ENCODE results near the gene SMIM36.

DNA sequence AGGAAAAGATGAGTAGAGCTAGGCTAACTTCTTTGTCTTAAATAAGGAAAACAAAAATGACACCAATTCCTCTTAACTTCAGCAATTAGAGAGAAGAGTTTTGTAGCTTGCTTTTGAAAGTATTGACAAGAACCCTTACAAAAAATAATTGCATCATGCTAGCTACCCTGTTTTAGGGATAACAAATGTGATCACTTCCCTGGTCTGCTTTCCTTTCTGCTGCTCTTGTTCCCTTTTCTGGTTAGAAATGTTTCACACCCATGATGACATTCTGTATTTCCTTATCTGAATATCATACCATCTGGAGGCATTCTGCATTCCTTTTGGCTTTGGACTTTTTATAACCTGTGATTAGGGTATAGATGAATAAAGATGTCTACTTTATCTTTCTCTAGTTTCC lies 9.9 kb upstream of the SMIM36 start:
- no peak for TF ChIP-seq CEBPB (IDR thresholded peaks at IDR 0.05)
- TF ChIP-seq TCF12 (IDR thresholded peaks at IDR 0.05; ENCODE audit: low read depth): no peak
- no peak for TF ChIP-seq EGR1 (IDR thresholded peaks at IDR 0.05)
- TF ChIP-seq EP300 (IDR thresholded peaks at IDR 0.05; ENCODE audit: borderline replicate concordance): no peak
- TF ChIP-seq, protein P1, sequence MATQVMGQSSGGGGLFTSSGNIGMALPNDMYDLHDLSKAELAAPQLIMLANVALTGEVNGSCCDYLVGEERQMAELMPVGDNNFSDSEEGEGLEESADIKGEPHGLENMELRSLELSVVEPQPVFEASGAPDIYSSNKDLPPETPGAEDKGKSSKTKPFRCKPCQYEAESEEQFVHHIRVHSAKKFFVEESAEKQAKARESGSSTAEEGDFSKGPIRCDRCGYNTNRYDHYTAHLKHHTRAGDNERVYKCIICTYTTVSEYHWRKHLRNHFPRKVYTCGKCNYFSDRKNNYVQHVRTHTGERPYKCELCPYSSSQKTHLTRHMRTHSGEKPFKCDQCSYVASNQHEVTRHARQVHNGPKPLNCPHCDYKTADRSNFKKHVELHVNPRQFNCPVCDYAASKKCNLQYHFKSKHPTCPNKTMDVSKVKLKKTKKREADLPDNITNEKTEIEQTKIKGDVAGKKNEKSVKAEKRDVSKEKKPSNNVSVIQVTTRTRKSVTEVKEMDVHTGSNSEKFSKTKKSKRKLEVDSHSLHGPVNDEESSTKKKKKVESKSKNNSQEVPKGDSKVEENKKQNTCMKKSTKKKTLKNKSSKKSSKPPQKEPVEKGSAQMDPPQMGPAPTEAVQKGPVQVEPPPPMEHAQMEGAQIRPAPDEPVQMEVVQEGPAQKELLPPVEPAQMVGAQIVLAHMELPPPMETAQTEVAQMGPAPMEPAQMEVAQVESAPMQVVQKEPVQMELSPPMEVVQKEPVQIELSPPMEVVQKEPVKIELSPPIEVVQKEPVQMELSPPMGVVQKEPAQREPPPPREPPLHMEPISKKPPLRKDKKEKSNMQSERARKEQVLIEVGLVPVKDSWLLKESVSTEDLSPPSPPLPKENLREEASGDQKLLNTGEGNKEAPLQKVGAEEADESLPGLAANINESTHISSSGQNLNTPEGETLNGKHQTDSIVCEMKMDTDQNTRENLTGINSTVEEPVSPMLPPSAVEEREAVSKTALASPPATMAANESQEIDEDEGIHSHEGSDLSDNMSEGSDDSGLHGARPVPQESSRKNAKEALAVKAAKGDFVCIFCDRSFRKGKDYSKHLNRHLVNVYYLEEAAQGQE (IDR thresholded peaks at IDR 0.05; ENCODE audit: low read depth): no peak
- TF ChIP-seq ZBTB7A (IDR thresholded peaks at IDR 0.05; ENCODE audit: low read depth): no peak
- TF ChIP-seq RAD21 (IDR thresholded peaks at IDR 0.05; ENCODE audit: low read depth): no peak
- TF ChIP-seq, protein P2, sequence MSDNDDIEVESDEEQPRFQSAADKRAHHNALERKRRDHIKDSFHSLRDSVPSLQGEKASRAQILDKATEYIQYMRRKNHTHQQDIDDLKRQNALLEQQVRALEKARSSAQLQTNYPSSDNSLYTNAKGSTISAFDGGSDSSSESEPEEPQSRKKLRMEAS (IDR thresholded peaks at IDR 0.05): no peak
- TF ChIP-seq FOXM1 (IDR thresholded peaks at IDR 0.05; ENCODE audit: borderline replicate concordance, low read depth): no peak
